HUES64 (cell line): ENCODE measurements around the gene CDH4.
"Not testable (repeated sequence)": the region's sequence is repeated elsewhere in the genome, so short reads cannot be mapped to it uniquely, and the experiment has no call there.

Source experiments
- H3K27ac ChIP-seq: 2 replicates; pipeline ENCODE4 v1.7.0; 2013; ENCODE audit warnings: low read depth, low read length, inconsistent platforms
- H3K27me3 ChIP-seq: 2 replicates; pipeline ENCODE4 v1.6.1; 2013; ENCODE audit warnings: mild to moderate bottlenecking, low read length; ENCODE audit not compliant: insufficient read depth
- H3K36me3 ChIP-seq: 2 replicates; pipeline ENCODE4 v1.6.1; 2013; ENCODE audit warnings: mild to moderate bottlenecking, low read length; ENCODE audit not compliant: insufficient read depth
- H3K4me1 ChIP-seq: 2 replicates; pipeline ENCODE4 v1.6.1; 2013; ENCODE audit warnings: mild to moderate bottlenecking, low read length, moderate library complexity; ENCODE audit not compliant: insufficient read depth
- H3K4me3 ChIP-seq: 2 replicates; pipeline ENCODE4 v1.5.1; 2013; ENCODE audit warnings: mild to moderate bottlenecking, low read length, moderate library complexity
- H3K9ac ChIP-seq: 2 replicates; pipeline ENCODE4 v1.6.1; 2013; ENCODE audit warnings: mild to moderate bottlenecking, low read depth, low read length
- H3K9me3 ChIP-seq: 2 replicates; pipeline ENCODE4 v1.6.1; 2013; ENCODE audit warnings: low read depth, low read length; ENCODE audit not compliant: insufficient read depth
- WGBS: fragments of 150-250, 120-280 bp; methylation state at CpG from one replicate; pipeline ENCODE4 v1.1.7; 2013; ENCODE audit warnings: missing lambda C conversion rate; 5-methylcytosine and 5-hydroxymethylcytosine counted together

CDH4 gene

GRCh38 chr20:61391812-61392520, 139.9 kb downstream of the CDH4 start:
- 82% methylated on average over 28 of the region's 28 CpGs for WGBS
- H3K27ac ChIP-seq: no peak overlapping the region
- H3K4me3 ChIP-seq: no peak overlapping the region
- peaks cover 13% of the 10 kb centered on the region; the same call in 1 of the 2 replicates for H3K4me1 ChIP-seq
- no peaks in the 10 kb centered on the region for H3K36me3 ChIP-seq
- H3K9me3 ChIP-seq: no peaks in the 10 kb centered on the region
- H3K27me3 ChIP-seq: no peaks in the 10 kb centered on the region
- H3K9ac ChIP-seq: no peak overlapping the region; the same call in 1 of the 2 replicates

DNA sequence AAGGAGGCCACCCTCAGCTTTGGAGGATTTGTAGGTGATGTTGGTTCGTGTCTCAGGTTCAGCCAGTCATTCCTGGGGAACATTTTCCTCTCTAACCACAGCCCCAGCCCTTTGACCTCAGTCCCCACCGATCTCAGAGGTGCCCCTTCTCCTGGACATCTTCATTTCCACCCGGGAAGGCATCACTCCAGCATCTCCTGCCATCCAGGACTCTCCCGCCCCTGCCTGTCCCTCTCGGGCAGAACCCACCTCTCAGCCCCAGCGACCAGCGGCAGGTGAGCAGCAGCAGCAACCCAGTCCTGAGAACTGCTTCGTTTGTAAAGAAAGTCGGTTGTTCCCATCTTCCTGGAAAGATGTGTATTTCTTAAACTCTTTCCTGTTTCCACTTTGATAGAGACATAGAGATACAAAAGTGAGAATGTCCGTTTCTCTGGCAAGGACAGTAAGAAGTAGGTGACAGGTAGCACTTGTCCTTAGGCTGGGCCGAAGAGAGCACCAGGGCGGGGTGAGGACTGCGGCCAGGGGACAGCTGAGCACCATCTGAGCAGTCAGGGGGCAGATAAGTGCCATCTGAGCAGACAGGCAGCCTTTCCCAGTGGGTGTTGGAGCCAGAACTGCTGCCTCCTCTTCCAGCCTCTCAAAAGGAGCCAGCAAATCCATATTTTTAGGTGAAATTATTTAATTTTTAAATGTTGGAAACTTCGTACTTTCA, 142.2 kb downstream of the CDH4 start:
- Histone ChIP-seq H3K4me1 (peaks cover 11% of the 10 kb centered on the region; the same call in 1 of the 2 replicates), H3K36me3 (no peaks in the 10 kb centered on the region), H3K27me3 (no peaks in the 10 kb centered on the region), H3K27ac (no peak overlapping the region), H3K9me3 (no peaks in the 10 kb centered on the region), H3K9ac (no peak overlapping the region), H3K4me3 (no peak overlapping the region)
- 92% methylated on average over 14 of the region's 14 CpGs for WGBS

DNA sequence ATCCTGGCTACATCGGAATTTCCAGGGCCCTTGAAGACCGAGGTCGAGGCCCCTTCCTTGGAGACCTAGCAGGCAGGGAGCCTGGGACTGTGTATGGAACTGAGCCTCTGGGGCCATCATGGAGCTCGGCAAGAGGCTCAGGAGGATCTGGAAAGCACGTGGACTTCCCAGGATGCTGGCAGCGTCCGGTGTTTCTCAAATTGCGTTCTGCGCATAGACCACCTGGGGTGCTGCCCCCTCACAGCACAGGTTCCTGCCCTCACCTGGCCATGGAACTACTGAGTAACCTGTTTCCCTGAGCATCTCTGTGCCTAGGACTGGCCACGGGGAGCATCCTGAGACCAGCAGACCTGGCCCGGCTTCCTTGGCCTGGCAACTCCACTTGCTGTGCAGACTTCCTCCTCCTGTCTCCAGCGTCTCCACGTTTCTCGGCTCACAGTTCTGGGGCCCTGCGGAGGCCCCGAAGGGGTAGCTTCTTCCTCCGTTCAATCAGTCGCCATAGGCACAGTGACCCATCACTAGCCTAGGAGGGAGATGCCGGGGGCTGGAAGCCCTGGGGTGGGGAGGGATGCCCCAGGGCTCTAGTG, 144.3 kb downstream of the CDH4 start:
- H3K4me3 ChIP-seq: no peak overlapping the region
- WGBS: 89% methylated on average over 18 of the region's 19 CpGs
- no peaks in the 10 kb centered on the region for H3K27me3 ChIP-seq
- H3K9me3 ChIP-seq: no peaks in the 10 kb centered on the region
- no peaks in the 10 kb centered on the region for H3K36me3 ChIP-seq
- peaks cover 8% of the 10 kb centered on the region; the same call in 1 of the 2 replicates for H3K4me1 ChIP-seq
- no peak overlapping the region for H3K27ac ChIP-seq
- H3K9ac ChIP-seq: no peak overlapping the region

- Histone ChIP-seq H3K9ac (no peak overlapping the region), H3K27me3 (no peaks in the 10 kb centered on the region), H3K36me3 (no peaks in the 10 kb centered on the region), H3K9me3 (no peaks in the 10 kb centered on the region), H3K4me3 (no peak overlapping the region), H3K4me1 (no peaks in the 10 kb centered on the region; the same call in 1 of the 2 replicates), H3K27ac (no peak overlapping the region)
- WGBS: 89% methylated on average over 13 of the region's 13 CpGs
Measured at GRCh38 chr20:61397146-61397545, 145.1 kb downstream of the CDH4 start.

GRCh38 chr20:61397790-61398189, 145.7 kb downstream of the CDH4 start:
- H3K4me1 ChIP-seq: no peaks in the 10 kb centered on the region
- H3K9ac ChIP-seq: no peak overlapping the region
- H3K4me3 ChIP-seq: no peak overlapping the region
- H3K9me3 ChIP-seq: no peaks in the 10 kb centered on the region
- H3K27me3 ChIP-seq: no peaks in the 10 kb centered on the region
- no peak overlapping the region for H3K27ac ChIP-seq
- WGBS: 94% methylated on average over 12 of the region's 12 CpGs
- H3K36me3 ChIP-seq: no peaks in the 10 kb centered on the region

GRCh38 chr20:61399433-61399832, 147.4 kb downstream of the CDH4 start:
- Histone ChIP-seq H3K27me3 (no peaks in the 10 kb centered on the region), H3K9me3 (no peaks in the 10 kb centered on the region), H3K27ac (no peak overlapping the region), H3K36me3 (no peaks in the 10 kb centered on the region), H3K4me1 (no peaks in the 10 kb centered on the region), H3K4me3 (no peak overlapping the region), H3K9ac (no peak overlapping the region)
- WGBS: 96% methylated on average over 7 of the region's 7 CpGs

- Histone ChIP-seq H3K27me3 (no peaks in the 10 kb centered on the region), H3K9ac (no peak overlapping the region), H3K36me3 (no peaks in the 10 kb centered on the region), H3K4me1 (no peaks in the 10 kb centered on the region), H3K27ac (no peak overlapping the region), H3K4me3 (no peak overlapping the region), H3K9me3 (no peaks in the 10 kb centered on the region)
- 94% methylated on average over 8 of the region's 8 CpGs for WGBS
Measured at GRCh38 chr20:61400499-61400898, 148.4 kb downstream of the CDH4 start.

- Histone ChIP-seq H3K36me3 (no peaks in the 10 kb centered on the region), H3K27ac (no peak overlapping the region), H3K9ac (no peak overlapping the region), H3K4me1 (no peaks in the 10 kb centered on the region), H3K9me3 (no peaks in the 10 kb centered on the region), H3K4me3 (no peak overlapping the region), H3K27me3 (no peaks in the 10 kb centered on the region; the same call in 1 of the 2 replicates)
- 95% methylated on average over 11 of the region's 11 CpGs for WGBS
Measured at GRCh38 chr20:61404303-61404702, 152.2 kb downstream of the CDH4 start.

DNA sequence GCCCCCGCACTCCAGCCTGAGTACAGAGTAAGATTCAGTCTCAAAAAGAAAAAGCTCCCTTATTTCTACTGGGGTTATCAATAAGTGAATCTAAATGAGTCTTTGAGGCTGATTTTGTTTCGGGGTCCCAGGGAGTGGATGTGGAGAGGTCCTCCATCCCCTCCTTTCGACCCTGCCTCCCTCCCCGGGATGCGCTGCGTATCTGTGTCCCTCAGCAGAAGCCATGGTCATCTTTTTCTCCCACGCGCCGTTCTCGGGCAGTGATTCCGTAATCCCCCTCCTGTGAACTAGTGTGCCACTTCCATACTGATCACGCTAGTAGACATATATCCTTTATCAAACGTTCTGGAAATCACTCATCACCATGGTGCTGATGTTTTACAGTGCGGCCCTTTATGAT, 152.9 kb downstream of the CDH4 start:
- Histone ChIP-seq H3K4me3 (no peak overlapping the region), H3K4me1 (no peaks in the 10 kb centered on the region), H3K27ac (no peak overlapping the region), H3K9me3 (no peaks in the 10 kb centered on the region), H3K27me3 (no peaks in the 10 kb centered on the region; the same call in 1 of the 2 replicates), H3K36me3 (no peaks in the 10 kb centered on the region), H3K9ac (no peak overlapping the region)
- WGBS: 96% methylated on average over 14 of the region's 14 CpGs

DNA sequence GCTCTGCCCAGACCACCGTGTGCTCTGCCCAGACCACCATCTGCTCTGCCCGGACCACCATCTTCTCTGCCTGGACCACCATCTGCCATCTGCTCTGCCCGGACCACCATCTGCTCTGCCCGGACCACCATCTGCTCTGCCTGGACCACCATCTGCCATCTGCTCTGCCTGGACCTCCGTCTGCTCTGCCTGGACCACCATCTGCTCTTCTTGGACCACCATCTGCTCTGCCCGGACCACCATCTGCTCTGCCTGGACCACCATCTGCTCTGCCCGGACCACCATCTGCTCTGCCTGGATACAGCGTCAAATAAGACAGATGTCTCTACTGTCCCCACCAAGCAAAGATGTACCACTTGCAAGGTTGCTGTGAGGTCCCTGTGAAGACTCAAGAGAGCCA, 154.7 kb downstream of the CDH4 start:
- H3K9ac ChIP-seq, H3K27me3 ChIP-seq, H3K9me3 ChIP-seq, H3K4me1 ChIP-seq, H3K36me3 ChIP-seq, H3K4me3 ChIP-seq, H3K27ac ChIP-seq: not testable (repeated sequence)
- 95% methylated on average over 8 of the region's 8 CpGs for WGBS

DNA sequence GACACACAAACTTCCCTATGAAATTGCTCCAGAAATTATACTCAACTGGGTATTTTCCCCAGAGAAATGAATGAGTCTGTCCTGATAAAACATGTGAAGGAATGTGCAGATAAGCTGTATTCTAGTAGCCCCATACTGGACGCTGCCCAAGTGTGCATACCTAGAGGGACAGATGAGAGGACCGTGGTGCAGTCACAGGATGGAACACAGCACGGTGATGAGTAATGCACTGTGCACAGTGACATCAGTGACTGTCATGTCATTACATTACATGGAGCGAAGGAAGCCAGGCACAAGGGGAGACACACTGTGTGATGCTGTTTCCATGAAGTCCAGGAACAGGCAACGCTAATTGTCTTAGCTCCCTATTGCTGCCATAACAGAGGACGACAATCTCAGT, 155.5 kb downstream of the CDH4 start:
- Histone ChIP-seq H3K4me3 (no peak overlapping the region), H3K9ac (no peak overlapping the region), H3K27me3 (no peaks in the 10 kb centered on the region; the same call in 1 of the 2 replicates), H3K4me1 (no peaks in the 10 kb centered on the region), H3K9me3 (no peaks in the 10 kb centered on the region), H3K36me3 (no peaks in the 10 kb centered on the region), H3K27ac (no peak overlapping the region)
- WGBS: 94% methylated on average over 6 of the region's 6 CpGs
